K562 (cell line): ENCODE measurements around the gene RBPJL.

ENCODE experiments used
- NR2F6 ChIP-seq: fragments of 450-650 bp; formaldehyde crosslinking; IDR thresholded peaks from 2 replicates; pipeline ENCODE4 v1.4.0; 2020; ENCODE audit warnings: mild to moderate bottlenecking
- SMC3 ChIP-seq: conservative IDR thresholded peaks from 2 replicates; pipeline ENCODE4 v1.6.1; 2011; ENCODE audit warnings: low read depth, low read length, improper control_type of control experiment; ENCODE audit not compliant: insufficient read depth
- ZFP30 ChIP-seq: fragments of 250-450 bp; sonication (Bioruptor Pico); IDR thresholded peaks from 2 replicates; pipeline ENCODE4 v1.8.0; 2022; ENCODE audit warnings: moderate library complexity, mild to moderate bottlenecking, inconsistent platforms, borderline replicate concordance

GRCh38 chr20:45341579-45341938 is 34.9 kb downstream of the RBPJL start:
- no peak for TF ChIP-seq ZFP30 (CRISPR knock-in tag)
- TF ChIP-seq SMC3 = no peak
- no peak for TF ChIP-seq NR2F6
